22Rv1 (cell line): Measurements from ENCODE around the gene MAGEA9.

Source experiments
- CTCF ChIP-seq: fragments of 450-650 bp; IDR thresholded peaks from 2 replicates; pipeline ENCODE4 v1.5.1; 2017; ENCODE audit warnings: mild to moderate bottlenecking
- ZFX ChIP-seq: fragments of 450-650 bp; IDR thresholded peaks from 2 replicates; pipeline ENCODE4 v1.6.1; 2017; ENCODE audit warnings: antibody characterized with exemption, borderline replicate concordance

GRCh38 chrX:149762696-149763614, 18.8 kb upstream of the MAGEA9 start:
- TF ChIP-seq CTCF, result no peak
- TF ChIP-seq ZFX, result no peak
